ENCODE results near the gene HOXA4. TPM values are rescaled to one million over a fixed set of nuclear protein-coding genes. Genes with fewer than 3 reads are reported as not detected.

Gene HOXA4
- total and polyA plus RNA-seq, 2 experiments from 2014 or later, result not detected

DNA sequence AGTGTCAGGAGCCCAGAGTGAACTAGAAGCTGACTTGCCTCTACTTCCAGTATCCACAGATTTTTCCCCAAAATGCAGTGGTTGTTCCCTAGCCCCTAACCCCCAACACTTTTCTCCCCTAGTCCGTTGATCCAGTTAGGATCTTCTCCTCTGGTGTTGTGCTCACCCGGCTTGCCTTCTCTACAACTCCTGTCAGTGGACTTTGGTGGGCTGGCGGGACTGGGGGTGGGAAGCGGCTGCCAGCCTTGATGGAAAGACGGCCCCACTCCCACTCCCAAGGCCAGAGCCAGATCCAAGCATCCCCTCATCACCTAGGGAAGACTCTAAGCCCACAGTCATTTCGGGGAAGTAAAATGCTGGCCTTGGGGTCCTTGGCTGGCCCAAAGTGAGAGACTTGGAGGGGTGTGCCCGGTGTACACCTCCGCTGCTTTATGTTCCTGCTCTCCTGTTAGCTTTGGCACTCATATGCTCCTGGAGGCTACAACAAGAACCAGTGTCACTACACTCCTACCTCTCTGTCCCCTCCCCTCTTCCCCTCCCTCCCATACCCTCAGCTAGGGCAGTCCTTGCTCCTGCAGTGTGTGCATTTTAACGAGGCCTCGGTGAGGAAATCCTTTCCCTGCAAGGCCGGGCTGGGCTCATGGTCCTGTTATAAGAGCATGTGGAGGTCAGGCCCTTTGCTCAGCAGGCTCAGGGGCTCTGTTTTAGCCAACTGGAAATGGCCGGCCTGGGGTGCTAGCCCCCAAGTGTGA, 44.5 kb upstream of the HOXA4 start (continued):
- TF ChIP-seq ZNF462 (CRISPR knock-in tag; IDR thresholded peaks at IDR 0.05) (no peak), REST (IDR thresholded peaks at IDR 0.05; ENCODE audit: unreplicated experiment) (no peak), JUNB (IDR thresholded peaks at IDR 0.05; ENCODE audit: unreplicated experiment) (no peak), ZNF114 (CRISPR knock-in tag; IDR thresholded peaks at IDR 0.05) (no peak)

Data from GM23338 (cell line).